HepG2 (cell line): ENCODE data around the gene SEC61A2. TPM values are rescaled to one million over a fixed set of nuclear protein-coding genes. Genes with fewer than 3 reads are reported as not detected.

ENCODE experiments used
- FOXO1 ChIP-seq: sonication (generic); formaldehyde crosslinking; IDR thresholded peaks from 2 replicates; pipeline ENCODE4 v1.4.0; 2020; ENCODE audit warnings: missing genetic modification reagents
- GABPA ChIP-seq, 2 experiments: IDR thresholded peaks; 2 replicates each; pipeline ENCODE4 v1.6.1; 2011 to 2016; ENCODE audit warnings: low read depth in 2 of 2, low read length in 1 of 2, missing biosample characterization in 1 of 2, missing genetic modification characterization in 1 of 2
- GTF2F1 ChIP-seq: fragments of 150-350 bp; IDR thresholded peaks from 2 replicates; pipeline ENCODE4 v1.6.1; 2014; ENCODE audit warnings: low read length
- HOXD1 ChIP-seq: sonication (generic); formaldehyde crosslinking; IDR thresholded peaks from 2 replicates; pipeline ENCODE4 v1.5.0; 2020; ENCODE audit warnings: missing genetic modification reagents
- KLF15 ChIP-seq: sonication (generic); formaldehyde crosslinking; IDR thresholded peaks from 2 replicates; pipeline ENCODE4 v1.8.1; 2023; ENCODE audit warnings: borderline replicate concordance, mild to moderate bottlenecking, inconsistent platforms, missing genetic modification reagents, mixed read lengths
- MEIS1 ChIP-seq: sonication (generic); formaldehyde crosslinking; IDR thresholded peaks from 2 replicates; pipeline ENCODE4 v1.9.0; 2021; ENCODE audit warnings: mild to moderate bottlenecking, missing genetic modification reagents, moderate library complexity, borderline replicate concordance
- NFE2 ChIP-seq: sonication (generic); formaldehyde crosslinking; IDR thresholded peaks from 2 replicates; pipeline ENCODE4 v1.4.0; 2020; ENCODE audit warnings: missing genetic modification reagents
- NFRKB ChIP-seq: fragments of 450-650 bp; IDR thresholded peaks from 2 replicates; pipeline ENCODE4 v1.6.1; 2017
- SMARCC2 ChIP-seq: fragments of 450-650 bp; IDR thresholded peaks from 2 replicates; pipeline ENCODE4 v1.6.1; 2017; ENCODE audit warnings: antibody characterized with exemption, mild to moderate bottlenecking
- YEATS2 ChIP-seq: sonication (generic); formaldehyde crosslinking; IDR thresholded peaks from 2 replicates; pipeline ENCODE4 v1.4.0; 2020; ENCODE audit warnings: missing genetic modification reagents, borderline replicate concordance
- ZFP37 ChIP-seq: sonication (generic); formaldehyde crosslinking; IDR thresholded peaks from 2 replicates; pipeline ENCODE4 v1.4.0; 2020; ENCODE audit warnings: missing genetic modification reagents, borderline replicate concordance
- ZNF12 ChIP-seq: sonication (generic); formaldehyde crosslinking; IDR thresholded peaks from 2 replicates; pipeline ENCODE4 v1.5.0; 2020; ENCODE audit warnings: missing genetic modification reagents
- ZNF124 ChIP-seq: sonication (generic); formaldehyde crosslinking; IDR thresholded peaks from 2 replicates; pipeline ENCODE4 v1.4.0; 2020; ENCODE audit warnings: missing genetic modification reagents
- ZNF263 ChIP-seq: sonication (generic); formaldehyde crosslinking; IDR thresholded peaks from 2 replicates; pipeline ENCODE4 v1.4.0; 2020; ENCODE audit warnings: missing genetic modification reagents
- ZNF367 ChIP-seq: sonication (generic); formaldehyde crosslinking; IDR thresholded peaks from 2 replicates; pipeline ENCODE4 v1.4.0; 2020; ENCODE audit warnings: missing genetic modification reagents, borderline replicate concordance
- polyA plus RNA-seq, 8 experiments: library from polyadenylated mRNA; depleted of rRNA in 3 of 8; stranded (reverse) in 7 of 8; unstranded in 1 of 8; fragments of >200 nt; fragmentation: Illumina TruSeq in 4 of 8; extraction: Trizol in 4 of 8; gene quantifications; 2 replicates each; pipeline versions ENCODE4 v1.2.1 to v1.2.3, GENCODE V29; 2011 to 2016; ENCODE audit warnings: low read depth in 4 of 8, missing spikeins in 1 of 8, mixed read lengths in 1 of 8; ENCODE audit not compliant: insufficient read depth in 1 of 8
- total RNA-seq, 5 experiments: library from RNA; depleted of rRNA; stranded (reverse); fragments of >200 nt; fragmentation: Illumina TruSeq; extraction: Trizol; gene quantifications; 2 replicates each; pipeline ENCODE4 v1.2.3, GENCODE V29; 2016; ENCODE audit warnings: low read depth in 1 of 5
- TF ChIP-seq, protein P1 (sequence below): sonication (generic); formaldehyde crosslinking; IDR thresholded peaks from 2 replicates; pipeline ENCODE4 v1.8.1; 2022; ENCODE audit warnings: mild to moderate bottlenecking, missing genetic modification reagents
- TF ChIP-seq, protein P2 (sequence below): sonication (generic); formaldehyde crosslinking; IDR thresholded peaks from 2 replicates; pipeline ENCODE4 v1.4.0; 2020; ENCODE audit warnings: missing genetic modification reagents
- TF ChIP-seq, protein P3 (sequence below): sonication (generic); formaldehyde crosslinking; IDR thresholded peaks from 2 replicates; pipeline ENCODE4 v1.4.0; 2020; ENCODE audit warnings: missing genetic modification reagents
- TF ChIP-seq, protein P4 (sequence below): sonication (generic); formaldehyde crosslinking; IDR thresholded peaks from 2 replicates; pipeline ENCODE4 v1.8.1; 2023; ENCODE audit warnings: missing genetic modification reagents, inconsistent platforms, borderline replicate concordance
- TF ChIP-seq, protein P5 (sequence below): sonication (generic); formaldehyde crosslinking; IDR thresholded peaks from 2 replicates; pipeline ENCODE4 v1.5.1; 2020; ENCODE audit warnings: missing genetic modification reagents, mild to moderate bottlenecking, borderline replicate concordance
- TF ChIP-seq, protein P6 (sequence below), 2 experiments: fragments of 450-650 bp in 1 of 2; sonication (generic) in 1 of 2; formaldehyde crosslinking; IDR thresholded peaks; 2 replicates each; pipeline versions ENCODE4 v1.5.0 to v1.8.0; 2020 to 2022; ENCODE audit warnings: mild to moderate bottlenecking in 1 of 2, missing genetic modification reagents in 1 of 2

The SEC61A2 gene
- total and polyA plus RNA-seq, 2 of the 13 experiments (the other 11 are each of a cell fraction or from before 2014, with no cell fraction given): 5.5 to 7.4 TPM

DNA sequence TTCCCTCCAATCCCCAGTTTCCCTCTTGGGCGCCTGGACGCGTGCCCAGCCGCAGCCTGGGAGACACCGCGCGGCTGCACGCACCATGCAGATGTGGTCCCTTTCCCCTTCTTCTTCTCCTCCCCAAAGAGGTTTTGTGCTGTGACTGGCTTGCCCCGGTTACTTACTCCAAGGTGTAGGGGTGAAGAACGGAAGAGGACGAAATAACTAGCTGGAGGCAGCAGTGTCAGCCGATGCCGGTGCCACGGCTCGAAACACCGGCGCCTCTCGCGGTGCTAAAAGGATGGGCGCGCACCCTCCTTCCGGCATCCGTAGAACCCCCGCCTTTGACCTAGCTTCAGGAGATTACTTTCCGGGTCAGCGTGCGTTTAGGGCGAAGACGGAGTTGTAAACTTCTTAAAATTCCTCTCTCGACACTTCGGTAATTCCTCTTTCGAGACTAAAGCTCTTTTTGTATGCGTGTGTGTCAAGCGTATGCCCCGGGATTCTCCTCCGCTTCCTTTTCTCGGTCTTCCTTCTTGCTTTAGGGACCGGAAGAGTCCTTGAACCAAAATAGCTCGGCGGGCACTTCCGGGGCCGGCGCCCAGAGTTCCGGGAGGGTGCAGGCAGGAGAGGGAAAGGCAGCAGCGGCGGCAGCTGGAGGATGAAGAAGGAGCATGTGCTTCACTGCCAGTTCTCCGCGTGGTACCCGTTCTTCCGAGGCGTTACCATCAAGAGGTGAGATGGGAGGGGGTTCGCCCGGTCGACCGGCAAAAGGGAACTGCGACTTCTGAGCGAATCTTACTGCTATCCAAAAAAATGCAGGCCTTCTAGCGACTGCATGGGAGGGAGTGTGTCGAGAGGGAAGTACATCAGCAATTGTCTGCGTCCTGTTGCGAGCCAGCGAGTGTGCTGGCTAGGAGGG is 66.4 kb downstream of the SEC61A2 start, which contains the start of the genes CDC123 and NUDT5 (continued):
- TF ChIP-seq GTF2F1 (no peak), MEIS1 (no peak), YEATS2 (CRISPR knock-in tag) (peak; percentile 80), NFE2 (CRISPR knock-in tag) (no peak), KLF15 (CRISPR knock-in tag) (no peak), ZNF124 (CRISPR knock-in tag) (peak; percentile 16; the same call in 1 of the 2 replicates), ZFP37 (CRISPR knock-in tag) (no peak), GABPA (IDR thresholded peaks at IDR 0.05; ENCODE audit: low read depth, low read length) (peak; percentile 76), GABPA (CRISPR knock-in tag; IDR thresholded peaks at IDR 0.05; ENCODE audit: low read depth) (peak; percentile 97), NFRKB (no peak), SMARCC2 (no peak), HOXD1 (CRISPR knock-in tag) (no peak), ZNF12 (no peak), ZNF263 (CRISPR knock-in tag) (no peak), ZNF367 (CRISPR knock-in tag) (no peak), FOXO1 (no peak)
- TF ChIP-seq, protein P1, sequence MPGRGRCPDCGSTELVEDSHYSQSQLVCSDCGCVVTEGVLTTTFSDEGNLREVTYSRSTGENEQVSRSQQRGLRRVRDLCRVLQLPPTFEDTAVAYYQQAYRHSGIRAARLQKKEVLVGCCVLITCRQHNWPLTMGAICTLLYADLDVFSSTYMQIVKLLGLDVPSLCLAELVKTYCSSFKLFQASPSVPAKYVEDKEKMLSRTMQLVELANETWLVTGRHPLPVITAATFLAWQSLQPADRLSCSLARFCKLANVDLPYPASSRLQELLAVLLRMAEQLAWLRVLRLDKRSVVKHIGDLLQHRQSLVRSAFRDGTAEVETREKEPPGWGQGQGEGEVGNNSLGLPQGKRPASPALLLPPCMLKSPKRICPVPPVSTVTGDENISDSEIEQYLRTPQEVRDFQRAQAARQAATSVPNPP (CRISPR knock-in tag): peak; percentile 57; the same call in 1 of the 2 replicates
- TF ChIP-seq, protein P2, sequence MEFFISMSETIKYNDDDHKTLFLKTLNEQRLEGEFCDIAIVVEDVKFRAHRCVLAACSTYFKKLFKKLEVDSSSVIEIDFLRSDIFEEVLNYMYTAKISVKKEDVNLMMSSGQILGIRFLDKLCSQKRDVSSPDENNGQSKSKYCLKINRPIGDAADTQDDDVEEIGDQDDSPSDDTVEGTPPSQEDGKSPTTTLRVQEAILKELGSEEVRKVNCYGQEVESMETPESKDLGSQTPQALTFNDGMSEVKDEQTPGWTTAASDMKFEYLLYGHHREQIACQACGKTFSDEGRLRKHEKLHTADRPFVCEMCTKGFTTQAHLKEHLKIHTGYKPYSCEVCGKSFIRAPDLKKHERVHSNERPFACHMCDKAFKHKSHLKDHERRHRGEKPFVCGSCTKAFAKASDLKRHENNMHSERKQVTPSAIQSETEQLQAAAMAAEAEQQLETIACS (CRISPR knock-in tag): peak; percentile 58; the same call in 1 of the 2 replicates
- TF ChIP-seq, protein P3, sequence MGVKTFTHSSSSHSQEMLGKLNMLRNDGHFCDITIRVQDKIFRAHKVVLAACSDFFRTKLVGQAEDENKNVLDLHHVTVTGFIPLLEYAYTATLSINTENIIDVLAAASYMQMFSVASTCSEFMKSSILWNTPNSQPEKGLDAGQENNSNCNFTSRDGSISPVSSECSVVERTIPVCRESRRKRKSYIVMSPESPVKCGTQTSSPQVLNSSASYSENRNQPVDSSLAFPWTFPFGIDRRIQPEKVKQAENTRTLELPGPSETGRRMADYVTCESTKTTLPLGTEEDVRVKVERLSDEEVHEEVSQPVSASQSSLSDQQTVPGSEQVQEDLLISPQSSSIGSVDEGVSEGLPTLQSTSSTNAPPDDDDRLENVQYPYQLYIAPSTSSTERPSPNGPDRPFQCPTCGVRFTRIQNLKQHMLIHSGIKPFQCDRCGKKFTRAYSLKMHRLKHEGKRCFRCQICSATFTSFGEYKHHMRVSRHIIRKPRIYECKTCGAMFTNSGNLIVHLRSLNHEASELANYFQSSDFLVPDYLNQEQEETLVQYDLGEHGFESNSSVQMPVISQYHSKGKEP (CRISPR knock-in tag): peak; percentile 28; the same call in 1 of the 2 replicates
- TF ChIP-seq, protein P4, sequence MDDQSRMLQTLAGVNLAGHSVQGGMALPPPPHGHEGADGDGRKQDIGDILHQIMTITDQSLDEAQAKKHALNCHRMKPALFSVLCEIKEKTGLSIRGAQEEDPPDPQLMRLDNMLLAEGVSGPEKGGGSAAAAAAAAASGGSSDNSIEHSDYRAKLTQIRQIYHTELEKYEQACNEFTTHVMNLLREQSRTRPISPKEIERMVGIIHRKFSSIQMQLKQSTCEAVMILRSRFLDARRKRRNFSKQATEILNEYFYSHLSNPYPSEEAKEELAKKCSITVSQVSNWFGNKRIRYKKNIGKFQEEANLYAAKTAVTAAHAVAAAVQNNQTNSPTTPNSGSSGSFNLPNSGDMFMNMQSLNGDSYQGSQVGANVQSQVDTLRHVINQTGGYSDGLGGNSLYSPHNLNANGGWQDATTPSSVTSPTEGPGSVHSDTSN: no peak
- TF ChIP-seq, protein P5, sequence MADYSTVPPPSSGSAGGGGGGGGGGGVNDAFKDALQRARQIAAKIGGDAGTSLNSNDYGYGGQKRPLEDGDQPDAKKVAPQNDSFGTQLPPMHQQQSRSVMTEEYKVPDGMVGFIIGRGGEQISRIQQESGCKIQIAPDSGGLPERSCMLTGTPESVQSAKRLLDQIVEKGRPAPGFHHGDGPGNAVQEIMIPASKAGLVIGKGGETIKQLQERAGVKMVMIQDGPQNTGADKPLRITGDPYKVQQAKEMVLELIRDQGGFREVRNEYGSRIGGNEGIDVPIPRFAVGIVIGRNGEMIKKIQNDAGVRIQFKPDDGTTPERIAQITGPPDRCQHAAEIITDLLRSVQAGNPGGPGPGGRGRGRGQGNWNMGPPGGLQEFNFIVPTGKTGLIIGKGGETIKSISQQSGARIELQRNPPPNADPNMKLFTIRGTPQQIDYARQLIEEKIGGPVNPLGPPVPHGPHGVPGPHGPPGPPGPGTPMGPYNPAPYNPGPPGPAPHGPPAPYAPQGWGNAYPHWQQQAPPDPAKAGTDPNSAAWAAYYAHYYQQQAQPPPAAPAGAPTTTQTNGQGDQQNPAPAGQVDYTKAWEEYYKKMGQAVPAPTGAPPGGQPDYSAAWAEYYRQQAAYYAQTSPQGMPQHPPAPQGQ (CRISPR knock-in tag): no peak
- TF ChIP-seq, protein P6, sequence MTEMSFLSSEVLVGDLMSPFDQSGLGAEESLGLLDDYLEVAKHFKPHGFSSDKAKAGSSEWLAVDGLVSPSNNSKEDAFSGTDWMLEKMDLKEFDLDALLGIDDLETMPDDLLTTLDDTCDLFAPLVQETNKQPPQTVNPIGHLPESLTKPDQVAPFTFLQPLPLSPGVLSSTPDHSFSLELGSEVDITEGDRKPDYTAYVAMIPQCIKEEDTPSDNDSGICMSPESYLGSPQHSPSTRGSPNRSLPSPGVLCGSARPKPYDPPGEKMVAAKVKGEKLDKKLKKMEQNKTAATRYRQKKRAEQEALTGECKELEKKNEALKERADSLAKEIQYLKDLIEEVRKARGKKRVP (CRISPR knock-in tag; IDR thresholded peaks at IDR 0.05): peak in 1 of 2 experiments; percentile 13; a peak in 1 of 4 replicates
